Endothelial cell of umbilical vein (primary cell): Measurements from ENCODE around the gene BTBD18.

ENCODE experiments used
- FOS ChIP-seq: IDR thresholded peaks from 2 replicates; pipeline ENCODE4 v1.6.1; 2011; ENCODE audit warnings: mild to moderate bottlenecking, low read length, moderate library complexity, borderline replicate concordance; ENCODE audit not compliant: insufficient read depth
- JUN ChIP-seq: IDR thresholded peaks from 2 replicates; pipeline ENCODE4 v1.6.1; 2011; ENCODE audit warnings: borderline replicate concordance, low read depth; ENCODE audit not compliant: insufficient read length, insufficient read depth
- MYC ChIP-seq: IDR thresholded peaks from one replicate; pipeline ENCODE4 v1.6.1; 2011; ENCODE audit warnings: mild to moderate bottlenecking, low read depth, low read length
- POLR2A ChIP-seq: IDR thresholded peaks from 2 replicates; pipeline ENCODE4 v1.6.1; 2012; ENCODE audit warnings: low read depth, mild to moderate bottlenecking, control low read depth, low read length
- TF ChIP-seq, protein P1 (sequence below), 2 donors: IDR thresholded peaks; 1 replicate in 1 of 2; 2 replicates in 1 of 2; pipeline ENCODE4 v1.5.1; 2011; ENCODE audit warnings: low read length in 2 of 2, mild to moderate bottlenecking in 2 of 2, moderate library complexity in 2 of 2, control low read depth in 1 of 2, inconsistent platforms in 1 of 2, low read depth in 1 of 2; ENCODE audit not compliant: insufficient read depth in 1 of 2; ENCODE audit errors: extremely low read depth in 1 of 2

GRCh38 chr11:57713835-57714234 lies 37.8 kb downstream of the BTBD18 start:
- TF ChIP-seq FOS = no peak
- TF ChIP-seq, protein P1, sequence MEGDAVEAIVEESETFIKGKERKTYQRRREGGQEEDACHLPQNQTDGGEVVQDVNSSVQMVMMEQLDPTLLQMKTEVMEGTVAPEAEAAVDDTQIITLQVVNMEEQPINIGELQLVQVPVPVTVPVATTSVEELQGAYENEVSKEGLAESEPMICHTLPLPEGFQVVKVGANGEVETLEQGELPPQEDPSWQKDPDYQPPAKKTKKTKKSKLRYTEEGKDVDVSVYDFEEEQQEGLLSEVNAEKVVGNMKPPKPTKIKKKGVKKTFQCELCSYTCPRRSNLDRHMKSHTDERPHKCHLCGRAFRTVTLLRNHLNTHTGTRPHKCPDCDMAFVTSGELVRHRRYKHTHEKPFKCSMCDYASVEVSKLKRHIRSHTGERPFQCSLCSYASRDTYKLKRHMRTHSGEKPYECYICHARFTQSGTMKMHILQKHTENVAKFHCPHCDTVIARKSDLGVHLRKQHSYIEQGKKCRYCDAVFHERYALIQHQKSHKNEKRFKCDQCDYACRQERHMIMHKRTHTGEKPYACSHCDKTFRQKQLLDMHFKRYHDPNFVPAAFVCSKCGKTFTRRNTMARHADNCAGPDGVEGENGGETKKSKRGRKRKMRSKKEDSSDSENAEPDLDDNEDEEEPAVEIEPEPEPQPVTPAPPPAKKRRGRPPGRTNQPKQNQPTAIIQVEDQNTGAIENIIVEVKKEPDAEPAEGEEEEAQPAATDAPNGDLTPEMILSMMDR (IDR thresholded peaks at IDR 0.05; ENCODE audit: extremely low read depth in 1 of 2, insufficient read depth in 1 of 2, low read depth in 1 of 2, low read length in 2 of 2) = no peak
- TF ChIP-seq JUN = no peak
- no peak for TF ChIP-seq POLR2A
- TF ChIP-seq MYC = no peak
